BLaER1 treated with 17β-estradiol and CSF1 and Interleukin-3, amounts not matched to agents 10 nM and 100 nM (cell line): ENCODE data around the gene FBRS.
A peak's percentile ranks its signal among the peaks of the same experiment; 100 is the strongest.

Experiments
- H3K27ac ChIP-seq, 11 experiments: shearing (Covaris generic); formaldehyde crosslinking; 2 replicates each; pipeline ENCODE4 v1.8.1; 2022
- H3K27me3 ChIP-seq, 11 experiments: shearing (Covaris generic); formaldehyde crosslinking; 2 replicates each; pipeline ENCODE4 v1.8.1; 2022
- H3K36me3 ChIP-seq, 11 experiments: shearing (Covaris generic); formaldehyde crosslinking; 2 replicates each; pipeline ENCODE4 v1.8.1; 2022
- H3K4me1 ChIP-seq, 10 experiments: shearing (Covaris generic); formaldehyde crosslinking; 2 replicates each; pipeline ENCODE4 v1.8.1; 2022
- H3K4me2 ChIP-seq, 11 experiments: shearing (Covaris generic); formaldehyde crosslinking; 2 replicates each; pipeline ENCODE4 v1.8.1; 2022
- H3K4me3 ChIP-seq, 10 experiments: shearing (Covaris generic); formaldehyde crosslinking; 2 replicates each; pipeline ENCODE4 v1.8.1; 2022
- H3K9ac ChIP-seq, 11 experiments: shearing (Covaris generic); formaldehyde crosslinking; 2 replicates each; pipeline ENCODE4 v1.8.1; 2022
- H3K9me3 ChIP-seq, 11 experiments: shearing (Covaris generic); formaldehyde crosslinking; replicated peaks in 1 of 11; 2 replicates each; pipeline ENCODE4 v1.8.1; 2022
- H4K20me1 ChIP-seq, 11 experiments: shearing (Covaris generic); formaldehyde crosslinking; 2 replicates each; pipeline ENCODE4 v1.8.1; 2022
- Cebpa-rat ChIP-seq, 11 experiments: shearing (Covaris generic); IDR thresholded peaks; 2 replicates each; pipeline ENCODE4 v1.8.1; 2022

Gene FBRS

DNA sequence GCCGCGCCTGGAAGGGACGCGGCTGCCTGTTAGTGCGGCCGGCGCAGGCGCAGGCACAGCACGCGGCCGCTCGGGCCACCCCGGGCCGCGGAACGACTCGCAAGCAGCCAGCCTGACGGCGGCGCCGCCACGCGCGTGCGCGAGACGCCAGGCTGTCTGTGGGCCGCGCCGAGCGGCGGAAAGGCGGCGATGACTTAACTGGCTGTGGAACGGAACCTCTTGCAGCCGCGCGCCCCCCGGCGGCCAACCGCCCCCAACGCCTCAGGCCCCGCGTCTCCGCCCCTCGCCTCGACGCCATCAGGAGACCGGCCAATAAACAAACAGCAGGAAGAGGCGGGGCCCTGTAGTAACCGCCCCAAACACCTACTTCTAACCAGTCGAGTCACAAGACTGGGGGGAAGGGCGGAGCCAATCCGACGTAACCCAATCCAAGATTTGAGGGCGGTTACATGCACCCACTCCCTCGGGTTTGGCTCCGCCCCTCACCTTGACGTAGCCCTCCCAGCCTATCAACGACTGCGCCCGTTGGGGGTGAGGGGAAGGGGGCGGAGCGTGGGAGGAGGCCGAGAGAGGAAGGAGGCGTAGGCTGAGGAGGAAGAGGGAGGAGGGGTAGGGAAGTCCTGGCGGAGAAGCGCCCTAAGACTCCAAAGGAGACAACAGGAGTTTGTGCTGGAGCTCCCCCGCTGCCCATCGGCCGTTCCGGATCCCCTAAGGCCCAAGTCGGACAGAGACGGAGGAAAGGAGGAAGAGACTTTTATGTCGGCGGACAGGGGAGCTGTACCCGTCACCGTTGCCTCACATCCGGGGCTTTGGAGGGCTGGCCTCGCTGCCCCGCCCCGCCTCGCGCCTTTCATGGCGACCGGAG, at the start of gene FBRS:
Gene FBRS (plus strand): TSS at position 566 of the 865 bp plus-strand sequence. CDS start 1,088 bp downstream, outside the sequence.
- TF ChIP-seq Cebpa-rat (IDR thresholded peaks at IDR 0.05) = no peak

DNA sequence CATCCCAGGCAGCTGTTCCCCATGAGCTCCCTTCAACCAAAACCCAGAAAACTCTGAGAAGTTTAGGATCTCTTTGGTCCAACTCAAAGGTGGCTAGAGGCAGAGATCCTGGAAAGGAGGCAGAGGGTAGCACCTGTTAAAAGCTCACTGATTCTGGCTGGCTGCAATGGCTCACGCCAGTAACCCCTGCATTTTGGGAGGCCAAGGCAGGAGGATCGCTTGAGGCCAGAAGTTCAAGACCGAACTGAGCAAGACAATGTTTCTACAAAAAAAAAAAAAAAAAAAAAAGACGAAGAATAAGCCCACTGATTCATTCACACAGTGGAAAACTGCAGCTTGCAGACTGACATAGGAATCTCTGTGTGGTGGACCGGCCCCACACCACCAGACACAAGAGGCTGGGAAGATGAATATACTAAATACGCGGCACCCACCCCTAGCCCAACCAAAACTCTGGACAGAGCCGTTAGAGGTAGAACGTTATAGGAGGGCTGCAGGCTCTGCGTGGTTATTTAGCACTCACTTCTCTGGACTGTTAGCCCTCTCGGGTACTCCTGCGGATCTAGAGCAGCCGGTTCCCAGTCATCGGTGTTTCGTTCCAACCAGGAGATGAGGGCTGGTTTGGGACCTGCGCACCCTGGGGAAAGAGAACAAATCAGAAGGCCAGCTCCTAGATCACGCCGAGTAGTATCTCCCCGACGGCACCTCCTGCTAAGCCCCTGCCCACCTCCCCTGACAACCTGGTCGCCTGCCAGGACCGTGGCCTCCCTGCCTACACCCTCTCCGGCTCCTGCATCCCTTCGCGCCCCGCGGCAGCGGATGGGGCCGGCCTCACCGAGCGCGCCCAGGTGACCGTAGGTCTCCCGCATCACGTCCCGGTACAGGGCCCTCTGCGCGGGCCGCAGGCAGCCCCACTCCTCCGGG, 49.0 kb upstream of the FBRS start:
- Histone ChIP-seq H3K27me3 (no peaks in the 10 kb centered on the region), H3K36me3 (peaks cover 31 to 46% (median 45%) of the 10 kb centered on the region in 11 experiments), H3K9ac (peak overlapping the region; percentile 97 to 100 (median 98)), H3K9me3 (no peaks in the 10 kb centered on the region), H3K27ac (peak overlapping the region; percentile 98 to 100 (median 98)), H4K20me1 (peaks cover 0 to 13% (median 4%) of the 10 kb centered on the region in 11 experiments; a peak in 9 of 22 replicates), H3K4me2 (peak overlapping the region; percentile 69 to 94 (median 88)), H3K4me3 (peak overlapping the region; percentile 78 to 93 (median 86)), H3K4me1 (peaks cover 20 to 60% (median 33%) of the 10 kb centered on the region in 10 experiments)
- no peak for TF ChIP-seq Cebpa-rat (IDR thresholded peaks at IDR 0.05)

More for the DNA sequence above, at the start of gene FBRS:
- Histone ChIP-seq H3K9me3 (no peaks in the 10 kb centered on the region), H3K36me3 (peaks cover 41 to 65% (median 60%) of the 10 kb centered on the region in 11 experiments), H3K4me3 (peak within 1 kb of the TSS; percentile 79 to 100 (median 96)), H3K27me3 (no peaks in the 10 kb centered on the region), H3K4me2 (peak within 1 kb of the TSS; percentile 89 to 100 (median 97)), H3K4me1 (peaks cover 29 to 62% (median 40%) of the 10 kb centered on the region in 10 experiments), H3K9ac (peak within 1 kb of the TSS; percentile 92 to 100 (median 97)), H4K20me1 (peaks cover 23 to 40% (median 33%) of the 10 kb centered on the region in 11 experiments), H3K27ac (peak within 1 kb of the TSS; percentile 94 to 100 (median 98))

DNA sequence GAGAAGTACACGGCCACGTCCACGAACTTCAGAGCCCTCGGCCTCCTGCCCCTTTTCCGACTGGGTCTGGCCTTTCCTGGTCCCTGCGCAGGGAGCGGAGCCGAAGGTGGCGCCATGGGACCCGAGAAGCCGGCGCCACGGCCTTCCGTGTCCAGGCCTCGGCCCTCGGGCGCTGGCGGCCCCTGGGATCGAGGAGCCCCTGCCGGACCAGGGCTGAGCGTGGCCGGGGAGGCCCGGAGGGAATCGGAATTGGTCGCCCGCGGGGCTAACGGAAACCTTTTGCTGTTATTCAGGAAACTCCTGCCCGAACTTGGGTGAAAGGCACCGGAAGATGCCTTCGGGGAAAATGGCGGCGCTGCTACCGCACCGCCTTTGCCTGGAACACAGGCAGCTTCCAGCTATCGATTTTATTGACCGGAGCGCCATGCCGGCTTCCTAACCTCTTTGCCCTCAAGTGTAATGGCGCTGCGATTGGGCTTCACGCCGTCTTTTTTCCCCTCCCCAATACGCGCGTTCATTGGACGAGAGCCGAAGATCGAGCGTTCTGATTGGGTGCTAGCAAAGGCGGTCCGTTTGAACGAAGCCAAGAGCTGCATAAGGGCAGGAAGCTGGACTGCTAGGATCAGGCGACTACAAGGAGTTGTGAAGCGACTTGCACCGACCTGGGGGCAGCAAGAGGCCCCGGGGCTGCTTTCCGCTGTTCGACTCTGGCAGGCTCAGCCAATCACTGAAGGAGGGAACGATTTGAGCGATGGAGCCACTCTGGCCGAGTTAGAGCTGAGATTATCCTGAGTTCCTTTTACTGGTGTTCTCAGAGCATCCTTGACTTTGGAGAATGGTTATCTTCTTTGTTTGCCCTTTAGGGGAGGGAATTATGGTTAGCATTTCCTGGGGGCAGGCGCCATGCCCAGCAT, 48.0 kb upstream of the FBRS start, which contains the start of gene ZNF689:
Gene ZNF689 (minus strand): TSS at position 464 of the 914 bp plus-strand sequence. CDS start 348 bp downstream, at position 116.
- Histone ChIP-seq H4K20me1 (peaks cover 0 to 4% (median 0%) of the 10 kb centered on the region in 11 experiments; a peak in 2 of 22 replicates), H3K36me3 (peaks cover 22 to 37% (median 36%) of the 10 kb centered on the region in 11 experiments), H3K4me1 (peaks cover 20 to 54% (median 33%) of the 10 kb centered on the region in 10 experiments), H3K27ac (peak within 1 kb of the TSS; percentile 98 to 100 (median 98)), H3K27me3 (no peaks in the 10 kb centered on the region), H3K9ac (peak within 1 kb of the TSS; percentile 97 to 100 (median 98)), H3K4me3 (peak within 1 kb of the TSS; percentile 78 to 93 (median 86)), H3K9me3 (peaks cover 0 to 2% (median 1%) of the 10 kb centered on the region in 11 experiments; a peak in 11 of 22 replicates), H3K4me2 (peak within 1 kb of the TSS; percentile 69 to 94 (median 88))
- no peak for TF ChIP-seq Cebpa-rat (IDR thresholded peaks at IDR 0.05)

DNA sequence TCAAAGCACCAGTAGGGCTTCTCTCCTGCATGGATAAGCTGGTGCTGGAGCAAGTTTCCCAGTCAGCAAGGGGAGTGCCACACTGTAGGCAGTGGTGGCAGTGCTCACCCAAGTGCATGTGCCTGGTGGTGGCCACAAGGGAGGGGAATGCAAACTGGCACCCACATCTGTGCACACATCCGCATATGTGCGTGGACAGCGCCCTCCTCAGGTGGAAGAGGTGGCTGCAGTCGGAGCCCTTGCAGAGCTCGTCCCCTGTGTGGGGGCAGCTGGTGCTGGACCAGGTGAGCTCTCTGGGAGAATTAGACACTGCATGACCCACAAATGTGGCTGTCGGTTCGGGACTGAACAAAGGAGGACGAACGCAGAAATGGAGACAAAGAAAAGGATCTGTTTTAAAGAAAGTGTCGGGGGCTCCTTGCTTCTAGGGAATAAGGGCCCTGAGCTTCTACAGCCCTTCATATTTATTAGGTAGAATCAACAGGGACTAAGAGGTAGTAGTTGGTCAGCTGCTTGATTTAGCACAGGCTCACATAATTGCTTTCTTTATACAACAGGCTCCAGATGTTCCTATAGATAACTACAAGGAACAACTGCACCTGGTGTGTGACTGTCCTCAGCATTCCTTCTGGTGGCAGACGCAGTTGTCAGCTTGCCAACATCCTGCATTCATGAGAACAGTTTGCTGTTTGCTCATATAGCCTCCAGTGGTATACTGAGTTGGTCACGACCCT, 42.7 kb upstream of the FBRS start:
- H4K20me1 ChIP-seq = no peaks in the 10 kb centered on the region
- H3K9me3 ChIP-seq = peaks cover 11 to 44% (median 41%) of the 10 kb centered on the region in 11 experiments; a peak in 21 of 22 replicates
- no peak for TF ChIP-seq Cebpa-rat (IDR thresholded peaks at IDR 0.05)
- H3K27ac ChIP-seq = no peak overlapping the region
- no peak overlapping the region for H3K4me3 ChIP-seq
- no peaks in the 10 kb centered on the region for H3K27me3 ChIP-seq
- peaks cover 15 to 43% (median 34%) of the 10 kb centered on the region in 10 experiments; a peak in 19 of 20 replicates for H3K4me1 ChIP-seq
- no peak overlapping the region for H3K4me2 ChIP-seq
- no peak overlapping the region for H3K9ac ChIP-seq
- no peaks in the 10 kb centered on the region for H3K36me3 ChIP-seq

DNA sequence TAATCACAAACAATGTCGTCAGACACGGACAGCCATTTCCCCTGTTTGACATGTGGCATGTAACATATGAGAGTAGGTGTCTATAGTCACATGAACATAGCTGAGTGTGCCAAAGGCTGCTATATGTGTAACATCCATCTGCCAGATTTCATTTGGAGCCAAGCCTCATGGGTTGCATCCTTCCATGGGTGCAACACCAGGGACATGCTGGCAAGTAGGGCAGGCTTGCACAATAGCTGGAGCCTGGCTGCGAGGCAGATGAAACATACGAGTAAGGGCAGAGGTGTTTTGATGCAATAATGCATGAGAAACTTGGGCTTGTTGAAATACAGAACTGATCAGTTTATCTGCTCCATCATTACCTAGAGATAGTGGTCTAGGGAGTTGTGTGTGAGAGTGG, 39.0 kb upstream of the FBRS start:
- Histone ChIP-seq H3K9me3 (peaks cover 18 to 58% (median 50%) of the 10 kb centered on the region in 11 experiments; a peak in 21 of 22 replicates), H3K9ac (peak overlapping the region in 2 of 11 experiments; percentile 11 to 15; a peak in 1 of 22 replicates), H3K27ac (peak overlapping the region in 3 of 11 experiments; percentile 31 to 42 (median 39); a peak in 7 of 22 replicates), H3K36me3 (no peaks in the 10 kb centered on the region), H3K27me3 (no peaks in the 10 kb centered on the region), H3K4me3 (no peak overlapping the region), H4K20me1 (no peaks in the 10 kb centered on the region), H3K4me1 (peaks cover 4 to 26% (median 22%) of the 10 kb centered on the region in 10 experiments; a peak in 18 of 20 replicates), H3K4me2 (peak overlapping the region; percentile 15 to 58 (median 40); a peak in 19 of 22 replicates)
- peak in 5 of 11 experiments; percentile 24 to 80 (median 62); a peak in 5 of 22 replicates for TF ChIP-seq Cebpa-rat (IDR thresholded peaks at IDR 0.05)

DNA sequence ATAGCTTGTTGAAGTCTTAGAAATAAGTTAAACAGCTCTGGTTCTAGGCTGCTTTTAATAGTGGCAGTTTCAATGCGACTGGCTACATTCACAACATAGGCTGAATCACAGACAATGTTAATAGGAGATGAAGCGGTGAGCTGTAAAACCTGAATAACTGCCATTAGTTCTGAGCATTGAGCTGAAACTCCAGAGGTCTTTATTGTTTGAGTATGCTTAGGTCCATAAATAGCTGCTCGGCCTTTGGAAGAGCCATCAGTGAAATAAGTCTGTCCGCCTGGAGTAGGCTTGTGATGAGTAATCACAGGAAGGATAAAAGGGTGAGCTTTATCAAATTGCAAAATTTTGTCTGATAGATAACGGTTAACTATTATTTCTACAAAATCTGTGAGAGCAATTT, 38.6 kb upstream of the FBRS start:
- peaks cover 0 to 26% (median 22%) of the 10 kb centered on the region in 10 experiments; a peak in 17 of 20 replicates for H3K4me1 ChIP-seq
- H3K9ac ChIP-seq = peak overlapping the region in 2 of 11 experiments; percentile 11 to 15; a peak in 1 of 22 replicates
- no peak overlapping the region for H3K4me3 ChIP-seq
- H3K9me3 ChIP-seq = peaks cover 18 to 63% (median 54%) of the 10 kb centered on the region in 11 experiments; a peak in 21 of 22 replicates
- peak overlapping the region in 3 of 11 experiments; percentile 31 to 42 (median 39); a peak in 8 of 22 replicates for H3K27ac ChIP-seq
- no peaks in the 10 kb centered on the region for H3K27me3 ChIP-seq
- H3K4me2 ChIP-seq = peak overlapping the region; percentile 15 to 58 (median 40); a peak in 19 of 22 replicates
- H3K36me3 ChIP-seq = no peaks in the 10 kb centered on the region
- no peaks in the 10 kb centered on the region for H4K20me1 ChIP-seq
- TF ChIP-seq Cebpa-rat (IDR thresholded peaks at IDR 0.05) = no peak

GRCh38 chr16:30620169-30620568, 38.1 kb upstream of the FBRS start:
- Histone ChIP-seq H3K4me1 (peaks cover 0 to 26% (median 22%) of the 10 kb centered on the region in 10 experiments; a peak in 17 of 20 replicates), H3K27ac (peak overlapping the region in 3 of 11 experiments; percentile 31 to 42 (median 39); a peak in 4 of 22 replicates), H3K9me3 (peaks cover 18 to 62% (median 53%) of the 10 kb centered on the region in 11 experiments; a peak in 21 of 22 replicates), H4K20me1 (no peaks in the 10 kb centered on the region), H3K4me3 (no peak overlapping the region), H3K27me3 (no peaks in the 10 kb centered on the region), H3K4me2 (peak overlapping the region in 9 of 11 experiments; percentile 15 to 58 (median 41); a peak in 15 of 22 replicates), H3K9ac (no peak overlapping the region), H3K36me3 (no peaks in the 10 kb centered on the region)
- TF ChIP-seq Cebpa-rat (IDR thresholded peaks at IDR 0.05) = no peak
